Cardiac muscle cell (in vitro differentiated cells and primary cell): ENCODE results near the gene FIGN. TPM values are rescaled to one million over a fixed set of nuclear protein-coding genes. Genes with fewer than 3 reads are reported as not detected.

ENCODE experiments used
- DNase-seq, 2 donors: peaks; one replicate each; pipeline versions ENCODE4 v3.0.0 to v3.0.0-alpha.2; 2010 to 2017; ENCODE audit warnings: low read depth in 1 of 2, low spot score in 1 of 2
- H3K27ac ChIP-seq: fragments of 200-600 bp; sonication (generic); 2 replicates; pipeline ENCODE4 v1.5.1; 2016
- H3K27me3 ChIP-seq: fragments of 200-600 bp; sonication (generic); 2 replicates; pipeline ENCODE4 v1.6.0; 2016; ENCODE audit warnings: control low read depth
- H3K36me3 ChIP-seq: fragments of 200-600 bp; sonication (generic); 2 replicates; pipeline ENCODE4 v1.5.1; 2016; ENCODE audit warnings: control low read depth
- H3K4me1 ChIP-seq: fragments of 200-600 bp; sonication (generic); 2 replicates; pipeline ENCODE4 v1.8.1; 2017; ENCODE audit warnings: low read depth, mild to moderate bottlenecking, mixed run types
- H3K4me3 ChIP-seq: fragments of 200-600 bp; sonication (generic); 2 replicates; pipeline ENCODE4 v1.5.1; 2016; ENCODE audit warnings: mild to moderate bottlenecking
- H3K9me3 ChIP-seq: fragments of 200-600 bp; sonication (generic); 2 replicates; pipeline ENCODE4 v1.5.1; 2017; ENCODE audit warnings: low read depth, mild to moderate bottlenecking, control low read depth
- polyA plus RNA-seq: library from polyadenylated mRNA; unstranded; fragments of >200 nt; fragmentation: Nextera tagmentation; extraction: Ambion mirVana; gene quantifications from 2 replicates; pipeline ENCODE4 v1.2.1, GENCODE V29; 2016
- total RNA-seq: library from RNA; depleted of rRNA; stranded (reverse); fragments of >200 nt; gene quantifications from 2 replicates; pipeline ENCODE4 v1.2.3, GENCODE V29; 2016
- TF ChIP-seq, protein P1 (sequence below): IDR thresholded peaks from 2 replicates; pipeline ENCODE4 v1.5.1; 2012; ENCODE audit warnings: low read depth, mild to moderate bottlenecking, low read length

FIGN gene
- total and polyA plus RNA-seq, 2 experiments from 2014 or later: 12.6 to 51.0 TPM

DNA sequence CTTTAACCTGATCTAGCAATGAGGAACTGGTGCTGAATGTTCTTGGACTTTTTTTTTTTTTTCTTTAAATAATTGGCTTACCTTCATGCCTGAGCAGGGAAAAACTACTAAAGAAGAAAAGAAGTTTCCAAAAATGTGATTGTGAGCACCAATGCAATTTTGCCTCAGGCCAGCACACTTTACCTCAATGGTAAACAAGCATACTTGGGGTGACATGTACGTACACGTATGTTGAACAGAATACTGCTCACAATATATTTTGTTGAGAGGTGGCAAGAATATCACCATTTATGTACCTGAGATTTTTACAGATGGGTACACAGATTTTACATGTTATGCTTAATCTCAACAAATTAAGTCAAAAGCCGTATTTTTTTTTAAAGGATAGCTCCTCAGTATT lies 144.3 kb downstream of the FIGN start:
- Histone ChIP-seq H3K27ac (no peak overlapping the region), H3K27me3 (no peaks in the 10 kb centered on the region), H3K9me3 (no peaks in the 10 kb centered on the region), H3K36me3 (no peaks in the 10 kb centered on the region), H3K4me1 (peaks cover 33% of the 10 kb centered on the region), H3K4me3 (no peak overlapping the region)
- DNase-seq: no peak
- TF ChIP-seq, protein P1, sequence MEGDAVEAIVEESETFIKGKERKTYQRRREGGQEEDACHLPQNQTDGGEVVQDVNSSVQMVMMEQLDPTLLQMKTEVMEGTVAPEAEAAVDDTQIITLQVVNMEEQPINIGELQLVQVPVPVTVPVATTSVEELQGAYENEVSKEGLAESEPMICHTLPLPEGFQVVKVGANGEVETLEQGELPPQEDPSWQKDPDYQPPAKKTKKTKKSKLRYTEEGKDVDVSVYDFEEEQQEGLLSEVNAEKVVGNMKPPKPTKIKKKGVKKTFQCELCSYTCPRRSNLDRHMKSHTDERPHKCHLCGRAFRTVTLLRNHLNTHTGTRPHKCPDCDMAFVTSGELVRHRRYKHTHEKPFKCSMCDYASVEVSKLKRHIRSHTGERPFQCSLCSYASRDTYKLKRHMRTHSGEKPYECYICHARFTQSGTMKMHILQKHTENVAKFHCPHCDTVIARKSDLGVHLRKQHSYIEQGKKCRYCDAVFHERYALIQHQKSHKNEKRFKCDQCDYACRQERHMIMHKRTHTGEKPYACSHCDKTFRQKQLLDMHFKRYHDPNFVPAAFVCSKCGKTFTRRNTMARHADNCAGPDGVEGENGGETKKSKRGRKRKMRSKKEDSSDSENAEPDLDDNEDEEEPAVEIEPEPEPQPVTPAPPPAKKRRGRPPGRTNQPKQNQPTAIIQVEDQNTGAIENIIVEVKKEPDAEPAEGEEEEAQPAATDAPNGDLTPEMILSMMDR: no peak

DNA sequence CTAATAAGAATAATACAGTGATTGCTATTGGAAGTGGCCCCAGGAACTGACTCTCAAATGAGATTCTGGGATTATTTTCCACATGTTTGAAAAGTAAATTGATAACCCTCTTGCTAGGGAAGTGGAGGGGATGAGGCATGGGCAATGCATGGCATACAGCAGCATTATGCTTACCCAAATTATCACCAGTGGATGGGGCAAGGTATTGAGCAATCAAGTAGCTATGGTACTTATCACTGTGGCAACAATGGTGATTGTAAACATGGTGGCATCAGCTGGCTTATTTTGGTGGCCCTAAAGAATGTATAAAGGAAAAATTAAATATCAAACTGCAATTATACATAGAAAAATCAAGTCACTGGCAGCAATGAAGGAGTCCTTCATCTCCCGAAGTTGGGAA lies 155.1 kb downstream of the FIGN start:
- Histone ChIP-seq H3K36me3 (no peaks in the 10 kb centered on the region), H3K27me3 (no peaks in the 10 kb centered on the region), H3K27ac (no peak overlapping the region), H3K9me3 (no peaks in the 10 kb centered on the region), H3K4me3 (no peak overlapping the region), H3K4me1 (no peaks in the 10 kb centered on the region)
- TF ChIP-seq, protein P1: no peak
- DNase-seq: no peak

DNA sequence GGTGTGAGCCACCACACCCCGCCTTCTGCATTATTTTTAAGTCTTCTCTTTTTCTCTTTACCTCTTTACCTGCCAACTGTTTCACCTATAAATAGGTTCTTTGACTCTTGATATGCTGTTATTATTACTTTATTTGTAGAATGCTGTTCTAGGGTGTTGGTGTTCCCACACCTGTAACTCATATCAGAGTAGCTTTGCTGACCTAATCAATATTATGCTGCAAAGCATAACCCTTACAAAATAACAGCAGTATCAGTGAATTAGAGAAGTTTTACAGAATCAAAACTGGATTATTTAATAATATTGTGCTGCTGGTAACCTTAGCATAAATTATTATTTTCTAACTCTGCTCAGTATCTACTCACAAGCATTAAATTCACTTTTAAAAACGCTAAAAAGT lies 161.5 kb downstream of the FIGN start:
- Histone ChIP-seq H3K4me3 (no peak overlapping the region), H3K27ac (no peak overlapping the region), H3K9me3 (no peaks in the 10 kb centered on the region), H3K4me1 (no peaks in the 10 kb centered on the region), H3K36me3 (no peaks in the 10 kb centered on the region), H3K27me3 (no peaks in the 10 kb centered on the region)
- TF ChIP-seq, protein P1: no peak
- no peak for DNase-seq

DNA sequence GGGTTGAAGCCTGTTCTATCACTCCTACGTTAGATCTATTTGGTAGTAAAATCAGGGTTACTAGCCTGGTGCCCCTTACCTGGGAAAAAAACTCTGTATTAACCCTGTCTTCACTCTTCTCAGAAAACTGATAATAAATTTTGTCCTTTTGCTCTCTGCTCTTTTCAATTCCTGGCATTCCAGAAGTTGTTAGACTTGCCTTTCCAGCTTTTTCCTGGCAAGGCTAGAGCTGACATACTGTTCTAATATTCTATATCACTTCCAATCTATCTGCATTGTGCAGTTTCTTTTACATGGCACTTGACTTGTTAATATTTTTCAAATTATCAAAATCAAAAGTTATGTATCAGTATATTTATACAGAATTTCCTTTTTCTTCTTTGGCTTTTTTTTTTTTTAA lies 162.2 kb downstream of the FIGN start:
- no peak overlapping the region for H3K4me3 ChIP-seq
- H3K36me3 ChIP-seq: no peaks in the 10 kb centered on the region
- no peak for DNase-seq
- TF ChIP-seq, protein P1: no peak
- H3K9me3 ChIP-seq: no peaks in the 10 kb centered on the region
- no peaks in the 10 kb centered on the region for H3K4me1 ChIP-seq
- H3K27me3 ChIP-seq: no peaks in the 10 kb centered on the region
- H3K27ac ChIP-seq: no peak overlapping the region

DNA sequence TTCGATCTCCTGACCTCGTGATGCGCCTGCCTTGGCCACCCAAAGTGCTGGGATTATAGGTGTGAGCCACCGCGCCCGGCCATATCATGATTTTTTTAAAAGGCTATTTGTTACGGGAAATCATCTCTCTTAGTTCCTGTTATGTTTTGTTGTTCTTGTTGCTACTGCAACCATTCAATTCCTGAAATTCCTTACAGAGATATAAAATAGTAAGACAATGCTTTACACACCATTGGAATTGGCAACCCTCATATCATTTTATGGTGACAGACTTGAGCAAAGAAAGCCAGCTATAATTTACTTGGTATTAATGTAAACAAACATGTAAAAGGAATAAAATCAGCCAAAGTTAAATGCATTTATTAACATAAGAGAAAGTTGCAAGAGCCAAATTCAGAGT lies 163.0 kb downstream of the FIGN start:
- no peaks in the 10 kb centered on the region for H3K4me1 ChIP-seq
- DNase-seq: no peak
- H3K4me3 ChIP-seq: no peak overlapping the region
- no peaks in the 10 kb centered on the region for H3K36me3 ChIP-seq
- H3K27ac ChIP-seq: no peak overlapping the region
- no peaks in the 10 kb centered on the region for H3K9me3 ChIP-seq
- TF ChIP-seq, protein P1: no peak
- no peaks in the 10 kb centered on the region for H3K27me3 ChIP-seq

DNA sequence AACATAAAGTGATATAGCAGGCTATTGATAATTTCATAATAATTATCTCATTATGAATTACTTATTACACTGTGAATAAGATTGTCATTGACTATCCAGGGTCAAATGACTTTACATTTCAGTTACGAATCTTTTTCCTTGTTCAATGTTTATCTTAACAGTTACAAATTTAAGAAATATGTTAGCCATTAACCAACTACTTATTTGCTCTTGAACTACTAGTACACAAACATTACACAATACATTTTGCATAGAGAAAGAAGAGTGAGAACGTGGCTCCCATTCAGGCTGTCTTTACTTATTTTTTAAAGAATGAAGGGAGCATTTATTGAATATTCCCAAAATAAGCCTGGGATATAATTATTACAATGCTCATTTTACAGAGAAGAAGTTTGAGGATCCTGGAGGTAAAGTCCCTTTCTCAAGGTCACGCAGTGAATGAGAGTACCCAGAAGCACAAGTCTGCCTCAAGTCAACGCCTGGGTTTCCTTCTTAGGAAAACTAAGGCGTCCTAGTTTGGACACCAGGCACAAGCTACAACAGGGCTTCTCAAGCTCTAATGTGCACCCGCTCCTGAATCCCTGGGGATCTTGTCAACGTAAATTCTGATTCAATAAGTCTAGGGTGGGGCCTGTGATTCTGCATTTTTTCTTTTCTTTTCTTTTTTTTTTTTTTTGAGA lies 164.2 kb downstream of the FIGN start:
- H3K9me3 ChIP-seq: no peaks in the 10 kb centered on the region
- DNase-seq: no peak
- no peaks in the 10 kb centered on the region for H3K4me1 ChIP-seq
- no peaks in the 10 kb centered on the region for H3K36me3 ChIP-seq
- H3K4me3 ChIP-seq: no peak overlapping the region
- no peak overlapping the region for H3K27ac ChIP-seq
- TF ChIP-seq, protein P1: no peak
- no peaks in the 10 kb centered on the region for H3K27me3 ChIP-seq
